CD4-positive, alpha-beta memory T cell (primary cell): ENCODE measurements around the gene SLF2. TPM values are rescaled to one million over a fixed set of nuclear protein-coding genes. Genes with fewer than 3 reads are reported as not detected.

Source experiments
- CTCF ChIA-PET: fragments of 350-600 bp; sonication (Branson Sonifier 250); formaldehyde crosslinking; loops from one replicate; lab custom pipeline; 2021; ENCODE audit warnings: inconsistent platforms; ENCODE audit not compliant: partially characterized antibody; lab: Charles Lee
- POLR2A ChIA-PET: fragments of 350-600 bp; sonication (Branson Sonifier 250); formaldehyde crosslinking; loops from one replicate; lab custom pipeline; 2021; ENCODE audit not compliant: partially characterized antibody; lab: Charles Lee
- DNase-seq, 5 donors: peaks; one replicate each; pipeline versions ENCODE4 v3.0.0 to v3.0.0-alpha.2; 2020 to 2022; ENCODE audit warnings: mixed read lengths in 1 of 5
- H3K27ac ChIP-seq: one replicate; pipeline ENCODE4 v1.7.0; 2013; ENCODE audit warnings: low read depth, low read length
- H3K27me3 ChIP-seq: 2 replicates; pipeline ENCODE4 v1.7.0; 2013; ENCODE audit warnings: mild to moderate bottlenecking, low read length, moderate library complexity; ENCODE audit not compliant: insufficient read depth
- H3K36me3 ChIP-seq: 2 replicates; pipeline ENCODE4 v1.7.0; 2013; ENCODE audit warnings: mild to moderate bottlenecking, low read length, moderate library complexity; ENCODE audit not compliant: insufficient read depth
- H3K4me1 ChIP-seq: 2 replicates; pipeline ENCODE4 v1.7.0; 2013; ENCODE audit warnings: mild to moderate bottlenecking, low read length, moderate library complexity; ENCODE audit not compliant: insufficient read depth
- H3K4me3 ChIP-seq, 2 donors: one replicate each; pipeline ENCODE4 v1.7.0; 2013; ENCODE audit warnings: low read length in 2 of 2, mild to moderate bottlenecking in 1 of 2
- H3K9me3 ChIP-seq, 2 donors: one replicate each; pipeline ENCODE4 v1.7.0; 2013; ENCODE audit warnings: low read length in 2 of 2, control low read depth in 1 of 2; ENCODE audit not compliant: control insufficient read depth in 1 of 2
- H3K27ac Mint-ChIP-seq, 7 donors: one replicate each; pipeline ENCODE4 v1.8.0; 2020 to 2021; ENCODE audit warnings: mixed read lengths in 7 of 7, mild to moderate bottlenecking in 6 of 7, inconsistent platforms in 3 of 7, moderate library complexity in 3 of 7
- H3K27me3 Mint-ChIP-seq, 2 donors: one replicate each; pipeline ENCODE4 v1.8.0; 2020 to 2021; ENCODE audit warnings: mixed read lengths in 2 of 2
- H3K36me3 Mint-ChIP-seq, 2 donors: one replicate each; pipeline ENCODE4 v1.8.0; 2020 to 2021; ENCODE audit warnings: mixed read lengths in 2 of 2, inconsistent platforms in 1 of 2, mild to moderate bottlenecking in 1 of 2
- H3K4me1 Mint-ChIP-seq, 4 donors: one replicate each; pipeline ENCODE4 v1.8.0; 2020 to 2021; ENCODE audit warnings: mixed read lengths in 4 of 4, mild to moderate bottlenecking in 1 of 4
- H3K4me3 Mint-ChIP-seq, 8 donors: one replicate each; pipeline ENCODE4 v1.8.0; 2020 to 2021; ENCODE audit warnings: mixed read lengths in 8 of 8, mild to moderate bottlenecking in 7 of 8, moderate library complexity in 6 of 8, inconsistent platforms in 3 of 8
- H3K9me3 Mint-ChIP-seq, 8 donors: one replicate each; pipeline ENCODE4 v1.8.0; 2020 to 2021; ENCODE audit warnings: mixed read lengths in 8 of 8, mild to moderate bottlenecking in 5 of 8, inconsistent platforms in 3 of 8, moderate library complexity in 1 of 8
- intact Hi-C: fragments of 100-400 bp; cut with micrococcal nuclease; formaldehyde crosslinking; loops from one replicate; pipeline ENCODE4 v1.15.1; 2023
- polyA plus RNA-seq, 2 donors: library from polyadenylated mRNA; unstranded; fragments of 300-500 nt; fragmentation: Illumina TruSeq; gene quantifications; one replicate each; pipeline ENCODE4 v1.2.3, GENCODE V29; 2021
- total RNA-seq, 2 experiments: library from RNA; stranded (reverse); gene quantifications; one replicate each; pipeline ENCODE4 v1.2.3, GENCODE V29; 2021

The SLF2 gene
- total and polyA plus RNA-seq, 4 experiments from 2014 or later, result 5.9 to 49.3 (median 32.3) TPM

DNA sequence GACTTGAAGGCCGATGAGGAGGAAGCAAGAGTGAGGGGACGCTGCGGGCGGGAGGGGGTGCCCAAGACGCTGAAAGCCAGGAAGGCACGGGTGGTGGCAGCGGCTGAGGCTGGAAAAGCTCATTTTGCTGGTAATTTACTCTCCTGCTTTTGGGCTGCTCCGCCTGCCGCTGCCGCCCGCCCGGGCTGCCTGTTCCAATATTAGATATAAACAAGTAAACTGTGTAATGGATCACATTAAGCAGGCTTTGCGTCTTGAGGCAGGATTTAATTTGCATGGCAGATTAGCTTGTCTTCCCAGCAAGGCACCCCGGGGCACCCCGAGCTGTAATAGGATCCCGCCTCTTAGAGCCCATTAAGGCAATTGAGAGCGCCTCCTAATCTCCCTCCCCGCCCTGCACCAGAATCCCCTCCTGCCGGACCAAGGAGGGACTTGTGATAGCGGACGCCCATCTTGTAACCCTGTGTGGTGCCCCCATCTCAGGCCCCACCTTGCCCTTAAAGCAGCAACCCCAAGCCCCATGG lies 46.1 kb upstream of the SLF2 start:
- intact Hi-C loops, result no loop called here
- H3K36me3 Mint-ChIP-seq, result no peaks in the 10 kb centered on the region
- H3K4me3 Mint-ChIP-seq, result peak overlapping the region in 2 of 8 donors; percentile 31 to 75
- no peaks in the 10 kb centered on the region for H3K9me3 Mint-ChIP-seq
- no peak overlapping the region for H3K27ac Mint-ChIP-seq
- Histone ChIP-seq H3K9me3 (no peaks in the 10 kb centered on the region), H3K36me3 (no peaks in the 10 kb centered on the region), H3K4me3 (no peak overlapping the region), H3K4me1 (no peaks in the 10 kb centered on the region), H3K27ac (no peak overlapping the region), H3K27me3 (no peaks in the 10 kb centered on the region)
- DNase-seq, result no peak
- POLR2A ChIA-PET, result no interaction called here
- peaks cover 26 to 30% of the 10 kb centered on the region in 2 donors for H3K27me3 Mint-ChIP-seq
- peaks cover 0 to 6% (median 3%) of the 10 kb centered on the region in 4 donors for H3K4me1 Mint-ChIP-seq
- CTCF ChIA-PET, result no interaction called here

DNA sequence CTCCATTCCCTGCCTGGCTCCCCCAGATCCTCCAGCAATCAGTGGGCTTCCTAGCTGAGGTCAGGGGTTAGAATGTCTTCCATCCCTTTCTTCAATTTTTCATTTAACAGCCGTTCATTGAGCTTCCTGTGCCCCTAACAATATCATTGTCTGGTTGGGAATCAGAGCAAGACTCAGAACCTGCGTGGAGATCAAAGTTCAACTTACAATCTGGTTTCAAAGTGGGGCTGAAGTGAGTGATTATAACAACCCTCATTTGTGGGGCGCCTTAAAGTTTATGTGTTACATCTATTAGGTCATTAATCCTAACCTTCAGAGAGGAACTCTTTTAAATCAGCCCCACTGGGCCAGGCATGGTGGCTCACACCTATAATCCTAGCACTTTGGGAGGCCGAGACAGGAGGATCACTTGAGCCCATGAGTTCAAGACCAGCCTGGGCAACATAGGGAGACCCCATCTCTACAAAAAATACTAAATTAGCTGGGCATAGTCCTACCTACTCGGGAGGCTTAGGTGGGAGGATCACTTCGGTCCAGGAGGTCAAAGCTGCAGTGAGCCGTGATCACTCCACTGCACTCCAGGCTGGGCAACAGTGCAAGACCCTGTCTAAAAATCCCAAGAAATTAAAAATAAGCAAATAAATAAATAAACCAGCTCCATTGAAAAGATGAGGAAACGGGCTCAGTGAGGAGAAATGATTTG lies 45.4 kb upstream of the SLF2 start:
- POLR2A ChIA-PET, result no interaction called here
- Mint-ChIP-seq H3K9me3 (no peaks in the 10 kb centered on the region), H3K4me3 (no peak overlapping the region), H3K27me3 (peaks cover 22 to 26% of the 10 kb centered on the region in 2 donors), H3K36me3 (no peaks in the 10 kb centered on the region), H3K27ac (no peak overlapping the region), H3K4me1 (peaks cover 0 to 6% (median 3%) of the 10 kb centered on the region in 4 donors)
- no peaks in the 10 kb centered on the region for H3K36me3 ChIP-seq
- H3K9me3 ChIP-seq, result no peaks in the 10 kb centered on the region
- intact Hi-C loops, result no loop called here
- CTCF ChIA-PET, result no interaction called here
- H3K27me3 ChIP-seq, result no peaks in the 10 kb centered on the region
- H3K4me1 ChIP-seq, result no peaks in the 10 kb centered on the region
- no peak overlapping the region for H3K27ac ChIP-seq
- no peak overlapping the region for H3K4me3 ChIP-seq
- no peak for DNase-seq

DNA sequence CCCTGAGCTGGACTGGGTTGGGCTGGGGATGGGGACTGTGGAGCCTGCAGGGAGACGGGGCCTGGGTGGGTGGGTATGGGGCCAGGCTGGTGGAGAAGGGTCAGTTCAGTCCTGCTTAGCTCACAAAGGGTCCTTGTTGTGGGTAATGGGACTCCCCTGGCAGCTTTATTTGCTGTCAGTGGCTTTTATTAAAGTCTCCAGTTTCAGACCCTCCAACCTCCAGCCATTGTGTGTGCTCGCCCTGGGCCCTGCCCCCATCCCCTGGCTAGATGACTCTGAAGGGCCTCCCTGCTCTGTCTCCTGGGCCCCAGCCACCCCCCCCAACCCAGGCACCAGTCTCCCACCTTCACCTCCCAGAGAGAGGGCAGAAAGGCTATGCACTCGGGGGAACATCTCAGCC lies 44.4 kb upstream of the SLF2 start:
- Histone ChIP-seq H3K36me3 (no peaks in the 10 kb centered on the region), H3K4me3 (no peak overlapping the region), H3K27me3 (no peaks in the 10 kb centered on the region), H3K27ac (no peak overlapping the region), H3K4me1 (no peaks in the 10 kb centered on the region), H3K9me3 (no peaks in the 10 kb centered on the region)
- CTCF ChIA-PET, result no interaction called here
- no peak for DNase-seq
- H3K27me3 Mint-ChIP-seq, result peaks cover 22 to 25% of the 10 kb centered on the region in 2 donors
- H3K4me3 Mint-ChIP-seq, result no peak overlapping the region
- no peaks in the 10 kb centered on the region for H3K36me3 Mint-ChIP-seq
- no peak overlapping the region for H3K27ac Mint-ChIP-seq
- intact Hi-C loops, result no loop called here
- peaks cover 0 to 6% (median 3%) of the 10 kb centered on the region in 4 donors for H3K4me1 Mint-ChIP-seq
- no peaks in the 10 kb centered on the region for H3K9me3 Mint-ChIP-seq
- POLR2A ChIA-PET, result no interaction called here

- no peaks in the 10 kb centered on the region for H3K36me3 ChIP-seq
- Mint-ChIP-seq H3K4me3 (no peak overlapping the region), H3K4me1 (peaks cover 0 to 6% (median 3%) of the 10 kb centered on the region in 4 donors), H3K27ac (no peak overlapping the region), H3K27me3 (peaks cover 20 to 21% of the 10 kb centered on the region in 2 donors), H3K9me3 (no peaks in the 10 kb centered on the region), H3K36me3 (no peaks in the 10 kb centered on the region)
- ChIA-PET POLR2A (no interaction called here), CTCF (no interaction called here)
- no peaks in the 10 kb centered on the region for H3K9me3 ChIP-seq
- H3K27ac ChIP-seq, result no peak overlapping the region
- no peaks in the 10 kb centered on the region for H3K4me1 ChIP-seq
- intact Hi-C loops, result no loop called here
- H3K4me3 ChIP-seq, result no peak overlapping the region
- no peak for DNase-seq
- no peaks in the 10 kb centered on the region for H3K27me3 ChIP-seq
Observed at GRCh38 chr10:100869399-100869798, 43.4 kb upstream of the SLF2 start.

GRCh38 chr10:100872034-100872791 lies 40.5 kb upstream of the SLF2 start:
- no peaks in the 10 kb centered on the region for H3K9me3 ChIP-seq
- peak; percentile 7 to 46 (median 19) for DNase-seq
- POLR2A ChIA-PET, result no interaction called here
- H3K27me3 ChIP-seq, result no peaks in the 10 kb centered on the region
- intact Hi-C loops, result loop anchor here (2.0 kb wide), 1 partner anchor 309 kb away; no protein-coding TSS in a partner anchor
- no peaks in the 10 kb centered on the region for H3K36me3 Mint-ChIP-seq
- CTCF ChIA-PET, result interaction anchor here (1.2 to 1.5 kb wide), 2 partner anchors 309 to 311 kb away, joined by 3 to 7 read pairs; no protein-coding TSS in a partner anchor
- H3K9me3 Mint-ChIP-seq, result no peaks in the 10 kb centered on the region
- H3K36me3 ChIP-seq, result no peaks in the 10 kb centered on the region
- H3K4me3 ChIP-seq, result no peak overlapping the region
- peaks cover 9 to 20% of the 10 kb centered on the region in 2 donors for H3K27me3 Mint-ChIP-seq
- no peaks in the 10 kb centered on the region for H3K4me1 Mint-ChIP-seq
- no peak overlapping the region for H3K27ac ChIP-seq
- no peak overlapping the region for H3K27ac Mint-ChIP-seq
- H3K4me1 ChIP-seq, result no peaks in the 10 kb centered on the region
- no peak overlapping the region for H3K4me3 Mint-ChIP-seq

DNA sequence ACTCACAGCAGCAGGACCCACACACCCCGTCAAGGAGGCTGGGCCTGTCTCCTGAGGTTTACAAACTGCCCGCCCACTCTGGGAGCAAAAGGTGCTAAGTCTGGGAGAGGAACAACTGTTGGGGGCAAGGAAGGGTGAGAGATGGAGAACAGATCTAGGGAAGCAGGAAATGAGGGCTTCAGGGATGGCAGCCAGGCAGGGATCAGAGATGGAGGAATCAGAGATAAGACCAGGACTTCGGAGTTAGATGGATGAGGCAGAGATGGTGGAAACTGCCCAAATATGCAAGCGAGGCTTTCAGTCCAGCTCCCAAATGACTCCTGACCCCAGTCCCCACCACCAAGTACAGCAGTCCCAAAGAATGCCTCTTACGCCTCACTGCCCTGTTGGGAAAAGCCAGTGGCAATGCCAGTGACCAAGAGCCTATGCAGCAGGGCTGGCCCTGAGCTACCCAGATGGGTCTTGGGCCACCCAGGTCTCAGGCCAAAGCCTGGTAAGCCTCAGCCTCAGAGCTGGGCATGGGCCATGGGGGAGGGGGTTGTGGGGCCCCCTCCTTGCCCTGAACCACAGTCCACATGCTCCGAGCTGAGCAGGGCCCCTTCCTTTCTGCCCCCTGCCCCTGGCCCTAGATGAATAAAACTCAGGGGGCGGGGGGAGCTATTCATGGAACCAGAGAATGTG lies 39.5 kb upstream of the SLF2 start:
- Mint-ChIP-seq H3K4me3 (no peak overlapping the region), H3K4me1 (no peaks in the 10 kb centered on the region), H3K36me3 (no peaks in the 10 kb centered on the region), H3K9me3 (no peaks in the 10 kb centered on the region), H3K27ac (no peak overlapping the region), H3K27me3 (peaks cover 13 to 21% of the 10 kb centered on the region in 2 donors)
- no peaks in the 10 kb centered on the region for H3K9me3 ChIP-seq
- H3K27ac ChIP-seq, result no peak overlapping the region
- H3K4me1 ChIP-seq, result no peaks in the 10 kb centered on the region
- H3K4me3 ChIP-seq, result no peak overlapping the region
- H3K27me3 ChIP-seq, result no peaks in the 10 kb centered on the region
- no peaks in the 10 kb centered on the region for H3K36me3 ChIP-seq
- DNase-seq, result no peak
- ChIA-PET POLR2A (no interaction called here), CTCF (interaction anchor here (1.0 kb wide), 1 partner anchor 15 kb away, joined by 3 read pairs; no protein-coding TSS in a partner anchor)
- intact Hi-C loops, result loop anchor here (2.0 kb wide), 1 partner anchor 310 kb away; no protein-coding TSS in a partner anchor
